NCI-H510A (cell line): ENCODE results near the gene MDK.
A peak's percentile ranks its signal among the peaks of the same experiment; 100 is the strongest.
"Not testable (repeated sequence)": the region's sequence is repeated elsewhere in the genome, so short reads cannot be mapped to it uniquely, and the experiment has no call there.

Experiments used
- DNase-seq: peaks from one replicate; lab custom pipeline; 2025; lab: John Stamatoyannopoulos, UW

The MDK gene

GRCh38 chr11:46369458-46370152, 11.9 kb upstream of the MDK start:
- DNase-seq: no peak

- no peak for DNase-seq
Measured at GRCh38 chr11:46370253-46370652, 11.2 kb upstream of the MDK start.

DNA sequence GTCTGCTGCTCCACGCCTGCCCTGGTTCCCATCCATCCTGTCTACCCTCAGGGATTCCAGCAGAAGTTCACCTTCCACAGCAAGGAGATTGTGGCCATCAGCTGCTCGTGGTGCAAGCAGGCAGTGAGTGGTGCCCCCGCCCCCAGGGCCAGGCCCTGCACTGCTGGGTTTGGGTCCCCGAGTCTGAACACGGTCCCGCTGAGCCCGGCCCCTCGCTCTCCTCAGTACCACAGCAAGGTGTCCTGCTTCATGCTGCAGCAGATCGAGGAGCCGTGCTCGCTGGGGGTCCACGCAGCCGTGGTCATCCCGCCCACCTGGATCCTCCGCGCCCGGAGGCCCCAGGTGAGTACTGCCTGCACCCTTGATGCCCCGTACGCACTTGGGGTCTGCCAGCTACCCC, 10.2 kb upstream of the MDK start:
- not testable (repeated sequence) for DNase-seq

GRCh38 chr11:46372086-46372485, 9.4 kb upstream of the MDK start:
- no peak for DNase-seq

DNA sequence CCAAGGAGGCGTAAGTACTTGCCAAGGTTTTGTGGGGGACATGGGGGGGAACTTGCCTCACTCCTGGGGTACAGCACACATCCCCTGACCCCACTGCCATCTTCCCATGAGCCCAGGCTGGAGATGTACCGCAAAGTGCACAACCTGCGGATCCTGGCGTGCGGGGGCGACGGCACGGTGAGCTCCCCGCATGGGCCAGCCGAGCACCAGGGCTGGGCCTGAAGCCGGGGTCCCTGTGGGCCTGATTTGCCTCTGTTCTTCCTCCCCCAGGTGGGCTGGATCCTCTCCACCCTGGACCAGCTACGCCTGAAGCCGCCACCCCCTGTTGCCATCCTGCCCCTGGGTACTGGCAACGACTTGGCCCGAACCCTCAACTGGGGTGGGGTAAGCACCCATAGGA, 9.0 kb upstream of the MDK start:
- DNase-seq: not testable (repeated sequence)

DNA sequence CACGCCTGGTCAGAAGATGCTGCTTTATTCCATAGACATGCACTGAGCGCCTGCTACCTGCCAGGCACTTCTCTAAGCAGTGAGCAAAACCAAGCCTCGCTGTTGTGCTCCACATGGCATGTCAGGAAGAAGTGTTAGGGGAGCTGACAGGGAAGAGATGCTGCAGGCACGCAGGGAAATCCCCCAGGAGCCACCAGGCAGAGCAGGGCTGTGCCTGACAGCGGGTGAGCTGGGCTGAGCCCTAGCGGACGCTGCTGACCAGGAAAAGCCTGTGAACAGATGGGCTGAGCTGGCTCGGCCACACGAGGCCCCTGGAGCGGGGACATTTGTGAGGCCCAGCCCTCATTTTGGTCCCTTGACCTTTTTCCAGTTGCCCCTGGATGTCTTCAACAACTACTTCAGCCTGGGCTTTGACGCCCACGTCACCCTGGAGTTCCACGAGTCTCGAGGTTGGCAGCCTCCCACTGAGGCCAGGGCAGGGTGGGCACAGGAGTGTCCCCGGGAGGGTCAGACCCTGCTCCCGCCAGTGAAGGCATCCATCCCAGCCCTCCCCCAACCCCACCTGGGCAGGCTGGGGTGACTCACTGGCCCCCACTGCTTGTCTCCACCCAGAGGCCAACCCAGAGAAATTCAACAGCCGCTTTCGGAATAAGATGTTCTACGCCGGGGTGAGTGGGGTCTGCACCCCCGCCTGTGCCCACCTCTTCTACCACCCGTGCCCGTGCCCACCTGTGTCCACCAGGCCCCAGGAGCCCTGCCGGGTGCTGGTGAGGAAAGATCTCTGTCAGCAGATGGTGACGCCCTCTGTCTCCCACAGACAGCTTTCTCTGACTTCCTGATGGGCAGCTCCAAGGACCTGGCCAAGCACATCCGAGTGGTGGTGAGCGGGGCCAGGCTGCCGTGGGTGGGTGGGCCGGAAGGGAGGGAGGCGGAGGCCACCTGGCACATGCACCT, 7.4 kb upstream of the MDK start:
- DNase-seq: no peak

DNA sequence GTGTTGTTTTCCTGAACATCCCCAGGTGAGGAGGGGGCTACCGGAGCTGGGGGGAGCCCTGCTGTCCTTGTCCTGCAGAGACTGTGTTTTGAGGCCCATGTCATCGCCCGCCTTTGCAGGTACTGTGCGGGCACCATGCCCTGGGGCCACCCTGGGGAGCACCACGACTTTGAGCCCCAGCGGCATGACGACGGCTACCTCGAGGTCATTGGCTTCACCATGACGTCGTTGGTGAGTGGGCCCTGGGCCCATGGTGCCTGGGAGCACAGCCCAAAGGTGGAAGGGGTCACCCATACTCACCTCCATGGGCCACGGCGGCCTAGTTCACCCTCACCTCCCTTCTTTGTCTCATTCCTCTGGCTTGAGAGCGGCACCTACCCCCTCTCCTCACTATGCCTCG, 6.7 kb upstream of the MDK start:
- DNase-seq: no peak

- no peak for DNase-seq
Measured at GRCh38 chr11:46375392-46376101, 5.9 kb upstream of the MDK start.

DNA sequence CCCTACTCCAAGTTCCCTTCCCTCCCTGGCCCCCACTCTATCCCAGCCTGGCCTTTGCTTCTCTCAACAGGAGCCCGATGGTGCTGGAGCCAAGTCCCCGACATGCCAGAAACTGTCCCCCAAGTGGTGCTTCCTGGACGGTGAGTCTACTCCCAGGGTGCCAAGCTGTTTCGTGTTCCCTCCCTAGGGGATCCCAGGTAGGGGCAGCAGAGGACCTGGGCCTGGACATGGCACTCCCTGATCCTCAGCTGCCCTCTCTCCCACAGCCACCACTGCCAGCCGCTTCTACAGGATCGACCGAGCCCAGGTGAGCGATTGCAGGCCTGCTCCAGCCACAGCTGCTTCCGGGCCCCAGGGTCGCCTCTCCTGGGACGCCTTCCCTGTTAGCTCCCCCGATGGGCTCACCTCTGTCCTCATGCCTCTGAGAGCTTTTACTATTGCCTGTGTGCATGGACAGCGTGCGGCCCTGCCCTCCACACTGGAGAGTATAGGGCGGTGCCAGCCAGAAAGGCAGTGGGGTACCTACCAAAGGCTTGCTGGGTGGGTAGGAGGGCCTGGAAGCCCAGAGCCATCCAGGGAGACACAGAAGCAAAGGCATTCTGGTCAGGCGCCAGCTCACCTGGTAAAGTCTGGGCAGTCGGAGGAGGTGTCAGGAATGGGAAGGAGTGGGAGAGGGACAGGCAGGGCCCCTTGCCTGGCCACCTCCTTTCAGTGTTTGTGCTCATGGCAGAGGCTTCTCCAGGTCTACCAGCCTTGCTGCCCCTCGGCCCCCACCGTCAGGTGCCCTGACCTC, 5.0 kb upstream of the MDK start:
- no peak for DNase-seq

GRCh38 chr11:46377290-46377689, 4.2 kb upstream of the MDK start:
- no peak for DNase-seq

DNA sequence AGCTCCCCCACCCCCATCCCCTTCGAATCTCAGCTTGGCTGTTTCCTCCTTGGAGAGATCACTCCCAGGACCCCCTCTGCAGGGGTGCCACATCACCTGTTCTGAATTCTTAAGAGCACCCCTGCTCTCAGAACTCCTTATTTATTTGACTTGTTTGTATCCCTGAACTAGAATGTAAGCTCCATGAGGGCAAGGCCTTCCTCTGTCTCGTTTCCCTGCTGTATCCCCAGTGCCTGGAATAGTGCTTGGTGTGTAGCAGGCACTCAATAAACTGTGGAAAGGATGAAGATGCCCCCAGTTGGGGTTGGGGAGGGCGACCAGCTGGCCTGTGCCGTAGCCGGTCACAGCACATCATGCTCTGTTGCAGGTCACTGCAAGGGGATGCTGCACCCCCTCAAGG, 3.6 kb upstream of the MDK start:
- no peak for DNase-seq

DNA sequence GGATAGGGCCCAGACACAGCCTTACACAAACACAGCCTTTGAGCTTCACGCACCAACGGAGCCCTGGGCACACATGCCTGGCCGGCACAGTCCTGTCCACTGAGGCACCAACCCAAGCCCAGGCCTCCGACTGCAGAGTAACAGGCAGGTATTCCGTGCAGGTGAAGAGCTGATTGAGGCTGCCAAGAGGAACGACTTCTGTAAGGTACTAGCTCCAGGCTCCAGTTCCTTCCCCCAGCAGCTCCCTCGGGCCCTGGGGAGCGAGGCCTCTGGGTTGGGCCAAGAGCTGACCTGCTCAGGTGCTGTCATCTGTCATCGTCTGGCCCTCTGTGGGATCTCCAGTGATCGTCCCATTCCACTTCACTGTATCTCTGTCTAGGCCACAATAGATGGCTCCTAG, 3.2 kb upstream of the MDK start:
- DNase-seq: no peak

DNA sequence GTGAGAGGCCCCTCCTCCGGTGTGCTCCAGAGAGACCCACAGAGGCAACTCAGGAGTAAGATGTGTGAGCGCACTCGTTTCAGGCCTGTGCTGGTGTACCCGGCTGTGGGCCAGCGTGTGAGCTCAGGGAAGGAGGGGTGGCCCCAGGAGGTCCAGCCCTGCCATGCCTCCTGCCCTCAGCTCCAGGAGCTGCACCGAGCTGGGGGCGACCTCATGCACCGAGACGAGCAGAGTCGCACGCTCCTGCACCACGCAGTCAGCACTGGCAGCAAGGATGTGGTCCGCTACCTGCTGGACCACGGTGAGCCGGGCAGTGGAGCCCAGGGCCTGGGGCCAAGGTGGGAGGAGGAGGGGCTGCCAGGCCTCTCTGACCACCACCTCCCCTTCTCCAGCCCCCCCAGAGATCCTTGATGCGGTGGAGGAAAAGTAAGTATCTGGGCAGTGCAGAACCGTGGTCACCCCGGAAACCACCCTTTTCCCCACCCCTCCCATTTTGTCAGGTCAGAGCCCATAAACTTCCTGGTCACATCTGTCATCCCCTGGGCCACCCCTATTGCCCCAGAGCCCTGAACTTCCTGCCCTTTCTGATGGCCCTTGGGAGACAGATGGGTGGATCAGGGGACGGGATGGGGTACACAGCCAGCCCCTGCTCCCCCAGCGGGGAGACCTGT, 2.5 kb upstream of the MDK start:
- no peak for DNase-seq

DNA sequence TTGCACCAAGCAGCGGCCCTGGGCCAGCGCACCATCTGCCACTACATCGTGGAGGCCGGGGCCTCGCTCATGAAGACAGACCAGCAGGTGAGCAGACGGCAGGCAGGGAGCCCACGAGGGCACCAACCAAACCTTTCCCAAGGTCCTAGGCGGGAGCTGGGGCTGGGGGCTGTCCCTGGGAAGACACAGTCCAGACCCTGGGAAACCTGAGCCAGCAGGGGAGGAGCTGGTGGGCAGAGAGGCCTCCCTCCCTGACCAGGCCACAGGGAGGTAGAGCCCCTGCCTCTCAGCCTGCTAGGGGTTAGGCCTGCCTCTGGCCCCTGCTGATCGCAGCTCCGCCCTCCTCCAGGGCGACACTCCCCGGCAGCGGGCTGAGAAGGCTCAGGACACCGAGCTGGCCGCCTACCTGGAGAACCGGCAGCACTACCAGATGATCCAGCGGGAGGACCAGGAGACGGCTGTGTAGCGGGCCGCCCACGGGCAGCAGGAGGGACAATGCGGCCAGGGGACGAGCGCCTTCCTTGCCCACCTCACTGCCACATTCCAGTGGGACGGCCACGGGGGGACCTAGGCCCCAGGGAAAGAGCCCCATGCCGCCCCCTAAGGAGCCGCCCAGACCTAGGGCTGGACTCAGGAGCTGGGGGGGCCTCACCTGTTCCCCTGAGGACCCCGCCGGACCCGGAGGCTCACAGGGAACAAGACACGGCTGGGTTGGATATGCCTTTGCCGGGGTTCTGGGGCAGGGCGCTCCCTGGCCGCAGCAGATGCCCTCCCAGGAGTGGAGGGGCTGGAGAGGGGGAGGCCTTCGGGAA, 1.8 kb upstream of the MDK start:
- DNase-seq: peak; percentile 36

GRCh38 chr11:46380340-46381047, 975 bp upstream of the MDK start:
- DNase-seq: no peak

GRCh38 chr11:46381819-46382645, 563 bp downstream of the MDK start:
- no peak for DNase-seq

DNA sequence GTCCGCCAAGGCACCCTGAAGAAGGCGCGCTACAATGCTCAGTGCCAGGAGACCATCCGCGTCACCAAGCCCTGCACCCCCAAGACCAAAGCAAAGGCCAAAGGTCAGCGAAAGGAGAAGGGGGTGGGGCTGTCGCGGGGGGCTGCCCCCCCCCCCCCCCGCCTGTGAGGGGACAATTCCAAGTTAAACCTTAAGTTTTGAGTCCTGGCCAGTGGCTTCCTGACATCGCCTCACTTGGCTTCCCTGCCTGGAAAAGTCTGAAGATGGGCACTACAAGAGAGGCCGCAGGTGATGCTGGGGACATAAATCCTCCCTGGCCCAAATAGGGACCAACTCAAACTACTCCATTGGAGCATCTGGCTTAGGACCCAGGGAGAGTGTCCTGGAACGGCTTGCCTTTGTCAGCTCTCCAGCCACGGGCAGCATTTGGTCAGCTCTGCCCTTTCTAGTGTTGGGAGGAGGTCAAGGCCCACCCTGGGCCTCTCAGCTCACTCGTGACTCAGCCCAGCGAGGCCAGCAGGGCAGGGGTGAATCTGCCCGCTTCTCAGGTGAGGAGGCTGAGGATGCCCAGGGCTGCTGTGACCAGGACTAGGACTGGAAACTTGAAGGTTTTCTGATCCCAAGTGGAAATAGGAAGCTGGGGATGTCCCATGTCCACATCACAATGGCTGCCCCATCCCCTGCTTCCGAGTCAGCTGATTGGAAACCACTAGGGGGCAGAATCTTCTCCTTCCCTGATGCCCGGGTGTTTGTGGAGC, 1.4 kb downstream of the MDK start:
- DNase-seq: no peak

DNA sequence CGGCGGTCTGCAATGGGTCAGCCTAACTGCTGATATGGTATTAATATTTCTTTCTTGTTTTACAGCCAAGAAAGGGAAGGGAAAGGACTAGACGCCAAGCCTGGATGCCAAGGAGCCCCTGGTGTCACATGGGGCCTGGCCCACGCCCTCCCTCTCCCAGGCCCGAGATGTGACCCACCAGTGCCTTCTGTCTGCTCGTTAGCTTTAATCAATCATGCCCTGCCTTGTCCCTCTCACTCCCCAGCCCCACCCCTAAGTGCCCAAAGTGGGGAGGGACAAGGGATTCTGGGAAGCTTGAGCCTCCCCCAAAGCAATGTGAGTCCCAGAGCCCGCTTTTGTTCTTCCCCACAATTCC, 1.9 kb downstream of the MDK start:
- no peak for DNase-seq
